HG03060 (cell line): ENCODE results near the gene CYREN.
A peak's percentile ranks its signal among the peaks of the same experiment; 100 is the strongest.
"Not testable (repeated sequence)": the region's sequence is repeated elsewhere in the genome, so short reads cannot be mapped to it uniquely, and the experiment has no call there.

Experiments
- ATAC-seq: cut with Tn5 transposase; IDR thresholded peaks from one replicate; pipeline ENCODE4 v1.9.1; 2021; ENCODE audit warnings: low read depth, moderate number of reproducible peaks; ENCODE audit not compliant: unreplicated experiment

CYREN gene

DNA sequence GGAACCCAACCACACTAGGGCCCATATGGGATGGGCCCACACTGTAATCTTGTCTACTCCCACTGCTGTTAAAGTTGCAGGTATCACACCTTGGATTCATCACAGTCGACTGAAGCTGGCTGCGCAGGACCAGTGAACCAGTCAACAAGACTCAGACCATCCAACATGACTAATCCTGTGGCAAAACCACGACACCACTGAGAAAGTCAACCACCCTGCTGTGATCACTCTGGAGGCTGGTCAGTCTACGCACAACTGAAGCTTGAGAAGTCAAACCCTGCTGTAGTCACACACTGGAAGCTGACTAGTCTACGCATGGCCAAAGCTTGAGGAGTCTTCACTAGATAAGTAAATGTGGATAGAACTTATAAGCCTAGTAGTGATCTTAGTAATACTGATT is 9.6 kb upstream of the CYREN start:
- no peak for ATAC-seq

GRCh38 chr7:135179321-135179925 is 8.9 kb upstream of the CYREN start:
- ATAC-seq: no peak

- no peak for ATAC-seq
These were observed 7.9 kb upstream of the CYREN start for GRCh38 chr7:135178364-135178763.

GRCh38 chr7:135177028-135177696 is 6.7 kb upstream of the CYREN start:
- ATAC-seq: no peak

DNA sequence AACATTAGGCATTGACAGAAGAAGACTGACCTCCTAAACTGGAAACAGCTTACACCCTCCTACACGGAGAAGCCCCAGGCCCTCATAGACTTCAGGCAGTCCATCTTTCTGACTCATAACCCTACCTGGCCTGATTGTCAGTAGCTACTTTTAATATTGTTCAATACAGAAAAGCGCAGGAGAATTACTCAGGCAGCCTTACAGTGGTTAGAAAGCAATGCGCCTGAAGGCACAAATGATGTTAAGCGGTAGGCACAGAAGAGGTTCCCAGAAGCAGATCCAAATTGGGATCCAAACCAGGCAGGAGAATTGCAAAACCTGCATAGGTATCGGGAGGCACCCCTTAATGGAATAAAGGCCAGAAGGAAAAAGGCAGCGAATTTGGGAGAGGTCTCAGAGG is 5.4 kb upstream of the CYREN start:
- no peak for ATAC-seq

- ATAC-seq: no peak
These were observed 4.4 kb upstream of the CYREN start for GRCh38 chr7:135174941-135175340.

GRCh38 chr7:135173916-135174315 is 3.4 kb upstream of the CYREN start:
- not testable (repeated sequence) for ATAC-seq

- ATAC-seq: not testable (repeated sequence)
These were observed 1.2 kb upstream of the CYREN start for GRCh38 chr7:135171581-135172291.

GRCh38 chr7:135170998-135171481 is 533 bp upstream of the CYREN start:
- ATAC-seq: peak; percentile 18

- ATAC-seq: peak; percentile 0
These were observed 588 bp downstream of the CYREN start for GRCh38 chr7:135169964-135170273.

- peak; percentile 37 for ATAC-seq
These were observed 1.2 kb downstream of the CYREN start for GRCh38 chr7:135169141-135169963.

GRCh38 chr7:135168489-135169140 is 1.9 kb downstream of the CYREN start:
- ATAC-seq: no peak

- ATAC-seq: no peak
These were observed 2.5 kb downstream of the CYREN start for GRCh38 chr7:135168001-135168400.

DNA sequence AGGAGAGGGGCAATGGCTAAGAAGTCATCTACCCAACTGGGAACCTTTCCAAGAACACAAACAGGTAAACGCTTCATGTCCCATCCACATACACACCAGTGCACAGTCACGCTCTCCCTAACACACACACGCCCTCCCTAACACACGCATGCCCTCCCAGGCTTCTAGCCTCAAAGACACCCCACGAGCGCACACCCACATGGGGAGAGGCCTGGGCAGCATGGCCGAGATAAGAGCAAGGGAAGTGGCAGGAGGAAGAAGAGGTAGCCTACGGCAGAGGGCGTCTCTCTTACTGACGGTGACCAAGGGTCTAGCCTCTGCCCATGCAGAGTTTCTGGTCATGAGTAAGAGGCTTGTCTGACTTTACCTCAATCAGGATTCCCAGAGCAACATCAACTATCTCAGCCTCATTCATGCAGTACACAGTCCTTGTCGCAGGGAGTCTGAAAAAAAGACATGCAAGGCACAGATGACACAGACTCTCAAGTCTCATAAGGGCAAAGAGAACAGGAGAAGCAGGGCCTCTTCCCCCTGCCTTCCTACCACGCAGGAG is 3.1 kb downstream of the CYREN start:
- no peak for ATAC-seq

GRCh38 chr7:135166338-135166990 is 4.0 kb downstream of the CYREN start:
- ATAC-seq: no peak

DNA sequence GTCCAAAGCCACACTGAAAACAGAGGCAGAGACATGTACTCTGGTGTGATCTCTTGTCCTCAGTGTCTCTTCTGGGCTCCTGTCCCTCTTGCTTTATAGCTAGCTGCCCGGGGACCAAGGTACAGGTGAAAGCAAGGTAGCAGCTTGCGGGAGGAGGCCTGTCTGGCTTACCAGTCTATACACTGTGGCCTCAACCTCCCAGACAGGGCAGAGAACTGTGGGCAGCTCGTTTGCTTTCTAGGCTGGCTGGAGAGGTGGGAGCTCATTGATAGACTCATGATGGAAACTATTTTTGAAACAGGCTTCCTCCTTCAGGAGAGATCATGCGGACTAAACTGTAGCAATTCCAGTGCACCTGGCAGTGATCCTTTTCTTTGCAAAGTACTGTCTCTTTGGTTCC is 4.6 kb downstream of the CYREN start:
- no peak for ATAC-seq

GRCh38 chr7:135164357-135165061 is 6.0 kb downstream of the CYREN start:
- ATAC-seq: no peak

DNA sequence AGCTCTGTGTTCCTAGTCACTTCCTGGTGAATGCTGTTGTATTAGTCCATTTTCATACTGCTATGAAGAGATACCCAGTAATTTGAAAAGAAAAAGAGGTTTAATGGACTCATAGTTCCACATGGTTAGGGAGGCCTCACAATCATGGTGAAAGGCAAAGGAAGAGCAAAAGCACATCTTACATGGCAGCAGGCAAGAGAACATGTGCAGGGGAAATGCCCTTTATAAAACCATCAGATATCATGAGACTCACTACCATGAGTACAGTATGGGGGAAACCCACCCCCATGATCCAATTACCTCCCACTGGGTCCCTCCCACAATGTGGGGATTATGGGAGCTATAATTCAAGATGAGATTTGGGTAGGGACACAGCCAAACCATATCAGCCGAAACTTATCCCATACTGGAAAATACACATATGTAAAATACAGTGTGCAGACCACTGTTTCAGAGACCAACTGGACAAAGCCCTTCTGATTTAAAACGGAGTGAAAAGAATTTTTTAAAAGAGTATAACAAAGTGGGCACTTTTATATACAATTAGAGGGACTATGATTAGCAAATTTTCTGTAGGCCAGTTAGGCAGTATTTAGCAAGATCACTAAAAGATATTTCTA is 8.0 kb downstream of the CYREN start:
- no peak for ATAC-seq

GRCh38 chr7:135161669-135162068 is 8.8 kb downstream of the CYREN start:
- ATAC-seq: no peak
